MM.1S (cell line): ENCODE measurements around the gene PCDHA2.
"Not testable (repeated sequence)": the region's sequence is repeated elsewhere in the genome, so short reads cannot be mapped to it uniquely, and the experiment has no call there.

ENCODE experiments used
- DNase-seq: peaks from one replicate; pipeline ENCODE4 v3.0.0-alpha.2; 2015
- H2AFZ ChIP-seq: fragments of 300-600 bp; sonication (generic); 2 replicates; pipeline ENCODE4 v1.6.0; 2016; ENCODE audit warnings: antibody characterized with exemption, low read length
- H3F3A ChIP-seq: fragments of 300-600 bp; sonication (generic); 2 replicates; pipeline ENCODE4 v1.6.1; 2016; ENCODE audit warnings: mild to moderate bottlenecking, antibody characterized with exemption, low read length, moderate library complexity, mixed read lengths; ENCODE audit not compliant: insufficient read depth
- H3K27ac ChIP-seq: fragments of 300-600 bp; sonication (generic); 2 replicates; pipeline ENCODE4 v1.5.1; 2016; ENCODE audit warnings: mild to moderate bottlenecking, low read length
- H3K27me3 ChIP-seq: fragments of 300-600 bp; sonication (generic); replicated peaks from 2 replicates; pipeline ENCODE4 v1.6.0; 2016; ENCODE audit warnings: low read length; ENCODE audit not compliant: insufficient read depth
- H3K36me3 ChIP-seq: fragments of 300-600 bp; sonication (generic); replicated peaks from 2 replicates; pipeline ENCODE4 v1.6.1; 2016; ENCODE audit warnings: mild to moderate bottlenecking, low read length, mixed read lengths; ENCODE audit not compliant: insufficient read depth
- H3K4me1 ChIP-seq: fragments of 300-600 bp; sonication (generic); 2 replicates; pipeline ENCODE4 v1.6.1; 2016; ENCODE audit warnings: low read length, mixed read lengths
- H3K4me2 ChIP-seq: fragments of 300-600 bp; sonication (generic); 2 replicates; pipeline ENCODE4 v1.6.0; 2016; ENCODE audit warnings: low read depth, low read length
- H3K4me3 ChIP-seq: fragments of 300-600 bp; sonication (generic); 2 replicates; pipeline ENCODE4 v1.5.1; 2016; ENCODE audit warnings: low read length, mixed read lengths
- H3K79me2 ChIP-seq: fragments of 300-600 bp; sonication (generic); 2 replicates; pipeline ENCODE4 v1.6.1; 2016; ENCODE audit warnings: mixed run types, low read length, mixed read lengths
- H3K9ac ChIP-seq: fragments of 300-600 bp; sonication (generic); 2 replicates; pipeline ENCODE4 v1.6.1; 2016; ENCODE audit warnings: low read length, mixed read lengths
- H3K9me2 ChIP-seq: fragments of 300-600 bp; sonication (generic); replicated peaks from 2 replicates; pipeline ENCODE4 v1.6.1; 2016; ENCODE audit warnings: mild to moderate bottlenecking, low read length, mixed read lengths; ENCODE audit not compliant: insufficient read depth
- H3K9me3 ChIP-seq: fragments of 300-600 bp; sonication (generic); replicated peaks from 2 replicates; pipeline ENCODE4 v1.6.1; 2016; ENCODE audit warnings: mild to moderate bottlenecking, low read length, mixed read lengths; ENCODE audit not compliant: insufficient read depth
- H4K20me1 ChIP-seq: fragments of 300-600 bp; sonication (generic); 2 replicates; pipeline ENCODE4 v1.6.1; 2016; ENCODE audit warnings: mild to moderate bottlenecking, low read length, moderate library complexity, mixed read lengths; ENCODE audit not compliant: insufficient read depth
- EZH2 ChIP-seq: fragments of 300-600 bp; sonication (generic); optimal IDR thresholded peaks from 2 replicates; pipeline ENCODE3; 2017; ENCODE audit warnings: low read depth, mild to moderate bottlenecking, antibody characterized with exemption, low read length, mixed read lengths
- EZH2phosphoT487 ChIP-seq: fragments of 300-600 bp; sonication (generic); IDR thresholded peaks from 2 replicates; pipeline ENCODE4 v1.6.1; 2018; ENCODE audit warnings: antibody characterized with exemption, low read length
- TF ChIP-seq, protein P1 (sequence below): fragments of 300-600 bp; sonication (generic); IDR thresholded peaks from 2 replicates; pipeline ENCODE4 v1.5.1; 2016; ENCODE audit warnings: antibody characterized with exemption, low read length, mixed read lengths

The PCDHA2 gene

DNA sequence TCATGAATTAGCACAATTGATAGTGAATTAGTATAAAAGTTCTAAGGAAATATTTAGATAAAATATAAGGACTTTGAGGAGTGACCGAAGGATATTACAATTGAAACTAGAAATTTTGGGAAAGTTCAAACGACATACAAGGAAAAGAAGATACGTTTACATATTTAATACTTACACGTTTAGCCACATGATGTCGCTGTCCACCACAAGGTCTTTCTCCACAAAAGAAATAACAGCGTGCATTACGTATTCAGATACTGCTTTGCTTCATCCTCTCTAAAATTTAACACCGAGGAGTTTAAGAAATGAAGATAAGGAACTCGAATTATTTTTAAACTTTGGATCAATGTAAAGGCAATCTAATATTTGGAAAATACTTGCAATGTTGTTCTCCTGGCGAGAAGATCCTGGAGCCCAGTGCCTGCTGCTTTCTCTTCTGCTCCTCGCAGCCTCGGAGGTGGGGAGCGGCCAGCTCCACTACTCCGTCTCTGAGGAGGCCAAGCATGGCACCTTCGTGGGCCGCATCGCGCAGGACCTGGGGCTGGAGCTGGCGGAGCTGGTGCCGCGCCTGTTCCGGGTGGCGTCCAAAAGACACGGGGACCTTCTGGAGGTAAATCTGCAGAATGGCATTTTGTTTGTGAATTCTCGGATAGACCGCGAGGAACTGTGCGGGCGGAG, 6.3 kb downstream of the PCDHA2 start, which contains the start of gene PCDHA3:
Gene PCDHA3 (plus strand): TSS at position 242 of the 678 bp plus-strand sequence.
- Histone ChIP-seq H3K4me3 (no peak within 1 kb of the TSS), H3K27me3 (no peaks in the 10 kb centered on the region), H3K4me2 (no peak within 1 kb of the TSS), H3K9ac (no peak within 1 kb of the TSS), H2AFZ (no peak within 1 kb of the TSS), H3K36me3 (no peaks in the 10 kb centered on the region), H3K9me3 (no peaks in the 10 kb centered on the region), H3K27ac (no peak within 1 kb of the TSS), H3K9me2 (no peaks in the 10 kb centered on the region), H3K79me2 (no peaks in the 10 kb centered on the region), H3F3A (no peaks in the 10 kb centered on the region), H4K20me1 (no peaks in the 10 kb centered on the region), H3K4me1 (no peaks in the 10 kb centered on the region)
- DNase-seq: no peak
- no peak for TF ChIP-seq EZH2phosphoT487
- TF ChIP-seq, protein P1, sequence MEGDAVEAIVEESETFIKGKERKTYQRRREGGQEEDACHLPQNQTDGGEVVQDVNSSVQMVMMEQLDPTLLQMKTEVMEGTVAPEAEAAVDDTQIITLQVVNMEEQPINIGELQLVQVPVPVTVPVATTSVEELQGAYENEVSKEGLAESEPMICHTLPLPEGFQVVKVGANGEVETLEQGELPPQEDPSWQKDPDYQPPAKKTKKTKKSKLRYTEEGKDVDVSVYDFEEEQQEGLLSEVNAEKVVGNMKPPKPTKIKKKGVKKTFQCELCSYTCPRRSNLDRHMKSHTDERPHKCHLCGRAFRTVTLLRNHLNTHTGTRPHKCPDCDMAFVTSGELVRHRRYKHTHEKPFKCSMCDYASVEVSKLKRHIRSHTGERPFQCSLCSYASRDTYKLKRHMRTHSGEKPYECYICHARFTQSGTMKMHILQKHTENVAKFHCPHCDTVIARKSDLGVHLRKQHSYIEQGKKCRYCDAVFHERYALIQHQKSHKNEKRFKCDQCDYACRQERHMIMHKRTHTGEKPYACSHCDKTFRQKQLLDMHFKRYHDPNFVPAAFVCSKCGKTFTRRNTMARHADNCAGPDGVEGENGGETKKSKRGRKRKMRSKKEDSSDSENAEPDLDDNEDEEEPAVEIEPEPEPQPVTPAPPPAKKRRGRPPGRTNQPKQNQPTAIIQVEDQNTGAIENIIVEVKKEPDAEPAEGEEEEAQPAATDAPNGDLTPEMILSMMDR: peak; percentile 30

DNA sequence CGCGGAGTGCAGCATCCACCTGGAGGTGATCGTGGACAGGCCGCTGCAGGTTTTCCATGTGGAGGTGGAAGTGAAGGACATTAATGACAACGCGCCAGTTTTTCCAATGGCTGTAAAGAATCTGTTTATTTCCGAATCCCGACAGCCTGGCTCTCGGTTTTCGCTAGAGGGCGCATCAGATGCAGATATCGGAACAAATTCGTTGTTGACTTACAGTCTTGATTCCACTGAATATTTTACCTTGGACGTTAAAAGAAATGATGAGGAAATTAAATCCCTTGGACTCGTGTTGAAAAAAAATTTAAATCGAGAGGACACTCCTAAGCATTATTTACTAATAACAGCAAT, 6.8 kb downstream of the PCDHA2 start:
- Histone ChIP-seq H3K9ac (no peak overlapping the region), H4K20me1 (no peaks in the 10 kb centered on the region), H3K36me3 (no peaks in the 10 kb centered on the region), H3K4me1 (no peaks in the 10 kb centered on the region), H3K27me3 (no peaks in the 10 kb centered on the region), H3K4me3 (no peak overlapping the region), H3F3A (no peaks in the 10 kb centered on the region), H3K27ac (no peak overlapping the region), H3K9me2 (no peaks in the 10 kb centered on the region), H3K4me2 (no peak overlapping the region), H3K9me3 (no peaks in the 10 kb centered on the region), H2AFZ (no peak overlapping the region), H3K79me2 (no peaks in the 10 kb centered on the region)
- DNase-seq: no peak
- TF ChIP-seq, protein P1: no peak
- TF ChIP-seq EZH2phosphoT487 (no peak), EZH2 (no peak)

DNA sequence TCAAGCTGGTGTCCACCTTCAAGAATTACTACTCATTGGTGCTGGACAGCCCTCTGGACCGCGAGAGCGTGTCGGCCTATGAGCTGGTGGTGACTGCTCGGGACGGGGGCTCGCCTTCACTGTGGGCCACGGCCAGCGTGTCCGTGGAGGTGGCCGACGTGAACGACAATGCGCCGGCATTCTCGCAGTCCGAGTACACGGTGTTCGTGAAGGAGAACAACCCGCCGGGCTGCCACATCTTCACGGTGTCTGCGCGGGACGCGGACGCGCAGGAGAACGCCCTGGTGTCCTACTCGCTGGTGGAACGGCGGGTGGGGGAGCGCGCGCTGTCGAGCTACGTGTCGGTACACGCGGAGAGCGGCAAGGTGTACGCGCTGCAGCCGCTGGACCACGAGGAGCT, 7.7 kb downstream of the PCDHA2 start:
- H3K4me1 ChIP-seq, H3K4me3 ChIP-seq, H3K9me3 ChIP-seq, H3K27me3 ChIP-seq, H3K9ac ChIP-seq, H3K27ac ChIP-seq, H3K9me2 ChIP-seq, DNase-seq, H4K20me1 ChIP-seq, H3K36me3 ChIP-seq, H3K79me2 ChIP-seq, H2AFZ ChIP-seq, H3F3A ChIP-seq, H3K4me2 ChIP-seq: not testable (repeated sequence)

DNA sequence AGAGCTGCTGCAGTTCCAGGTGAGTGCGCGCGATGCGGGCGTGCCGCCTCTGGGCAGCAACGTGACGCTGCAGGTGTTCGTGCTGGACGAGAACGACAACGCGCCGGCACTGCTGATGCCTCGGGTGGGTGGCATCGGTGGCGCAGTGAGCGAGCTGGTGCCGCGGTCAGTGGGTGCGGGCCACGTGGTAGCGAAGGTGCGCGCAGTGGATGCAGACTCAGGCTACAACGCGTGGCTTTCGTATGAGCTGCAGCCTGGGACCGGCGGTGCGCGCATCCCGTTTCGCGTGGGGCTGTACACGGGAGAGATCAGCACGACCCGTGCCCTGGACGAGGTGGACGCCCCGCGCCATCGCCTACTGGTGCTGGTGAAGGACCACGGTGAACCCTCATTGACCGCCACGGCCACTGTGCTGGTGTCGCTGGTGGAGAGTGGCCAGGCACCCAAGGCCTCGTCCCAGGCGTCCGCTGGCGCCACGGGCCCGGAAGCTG, 8.2 kb downstream of the PCDHA2 start:
- no peaks in the 10 kb centered on the region for H4K20me1 ChIP-seq

More for the DNA sequence above, 8.2 kb downstream of the PCDHA2 start:
- Histone ChIP-seq H3K79me2 (no peaks in the 10 kb centered on the region), H3K27me3 (no peaks in the 10 kb centered on the region), H3K27ac (no peak overlapping the region), H3K9ac (no peak overlapping the region), H3K36me3 (no peaks in the 10 kb centered on the region), H3K9me2 (no peaks in the 10 kb centered on the region), H3F3A (no peaks in the 10 kb centered on the region), H3K4me2 (no peak overlapping the region), H3K9me3 (no peaks in the 10 kb centered on the region), H2AFZ (no peak overlapping the region), H3K4me3 (no peak overlapping the region), H3K4me1 (no peaks in the 10 kb centered on the region)
- no peak for TF ChIP-seq EZH2phosphoT487
- no peak for TF ChIP-seq EZH2
- TF ChIP-seq, protein P1: no peak
- no peak for DNase-seq
